K562 (cell line): Measurements from ENCODE around the gene PRKACB. TPM values are rescaled to one million over a fixed set of nuclear protein-coding genes. Genes with fewer than 3 reads are reported as not detected.

ENCODE experiments used
- ATAC-seq: fragments of 200-7000 bp; cut with Tn5 transposase; 3 replicates; pipeline ENCODE4 v1.9.1; 2020; ENCODE audit warnings: moderate library complexity
- BruUV-seq: library from RNA; stranded (reverse); fragments of 400-500 nt; replicated peaks from 2 replicates; lab custom pipeline; 2021; lab: Mats Ljungman, UMichigan
- CTCF ChIA-PET: fragments of 300-600 bp; formaldehyde crosslinking; extraction: SDS; loops from one replicate; lab custom pipeline; 2021; ENCODE audit warnings: low intra/inter-chr PET ratio; lab: Yijun Ruan, JAX
- POLR2A ChIA-PET: fragments of 300-600, 350-650 bp; sonication (Branson Sonifier 250); formaldehyde crosslinking; extraction: SDS; loops from one replicate; lab custom pipeline; 2021; ENCODE audit warnings: antibody characterized with exemption, inconsistent platforms; lab: Yijun Ruan, JAX
- DNase-seq, 4 experiments: peaks; one replicate each; pipeline versions ENCODE4 v3.0.0 to v3.0.0-alpha.2; 2011 to 2018; ENCODE audit warnings: low spot score in 3 of 4, mixed read lengths in 3 of 4; ENCODE audit errors: extremely low read depth in 1 of 4
- FAIRE-seq: peaks from 2 replicates; lab custom pipeline; 2011; peaks lifted over from hg19 to GRCh38; lab: Jason Lieb, UNC
- H2AFZ ChIP-seq: 2 replicates; pipeline ENCODE4 v1.6.0; 2011; ENCODE audit warnings: low read depth, low read length, control low read depth, inconsistent platforms
- H3K27ac ChIP-seq: fragments of 200-600 bp; 3 replicates; pipeline ENCODE4 v1.8.0; 2011; ENCODE audit warnings: low read depth, mild to moderate bottlenecking, control low read depth, inconsistent platforms, low read length, moderate library complexity, mixed read lengths; ENCODE audit errors: extremely low read depth
- H3K27me3 ChIP-seq, 2 experiments: fragments of 300-600 bp in 1 of 2; 2 replicates in 1 of 2; 3 replicates in 1 of 2; pipeline versions ENCODE4 v1.6.0 to v1.8.0; 2011; ENCODE audit warnings: inconsistent platforms in 2 of 2, low read length in 2 of 2, mild to moderate bottlenecking in 1 of 2, mixed read lengths in 1 of 2, moderate library complexity in 1 of 2; ENCODE audit not compliant: control insufficient read depth in 2 of 2, insufficient read depth in 2 of 2
- H3K36me3 ChIP-seq: fragments of 300-600 bp; 3 replicates; pipeline ENCODE4 v1.8.0; 2011; ENCODE audit warnings: mild to moderate bottlenecking, low read length, inconsistent platforms; ENCODE audit not compliant: control insufficient read depth, insufficient read depth
- H3K4me1 ChIP-seq, 2 experiments: fragments of 200-600 bp in 1 of 2; replicated peaks in 1 of 2; 2 replicates in 1 of 2; 3 replicates in 1 of 2; pipeline versions ENCODE4 v1.5.1 to v1.8.0; 2011; ENCODE audit warnings: inconsistent platforms in 2 of 2, low read length in 2 of 2, mild to moderate bottlenecking in 1 of 2, mixed read lengths in 1 of 2, moderate library complexity in 1 of 2; ENCODE audit not compliant: control insufficient read depth in 2 of 2, insufficient read depth in 2 of 2
- H3K4me2 ChIP-seq: 2 replicates; pipeline ENCODE4 v1.6.1; 2011; ENCODE audit warnings: low read length, control low read depth, inconsistent platforms, mixed read lengths; ENCODE audit not compliant: insufficient read depth
- H3K4me3 ChIP-seq: fragments of 200-600 bp; sonication (generic), shearing (Covaris generic); 2 replicates; pipeline ENCODE4 v1.5.1; 2016; ENCODE audit warnings: control low read depth, inconsistent platforms
- H3K79me2 ChIP-seq: fragments of 200-600 bp; 3 replicates; pipeline ENCODE4 v1.8.0; 2011; ENCODE audit warnings: low read length, inconsistent platforms; ENCODE audit not compliant: control insufficient read depth, insufficient read depth
- H3K9ac ChIP-seq, 2 experiments: 2 replicates each; pipeline versions ENCODE4 v1.6.0 to v1.6.1; 2011; ENCODE audit warnings: low read depth in 2 of 2, low read length in 2 of 2, control low read depth in 1 of 2, inconsistent platforms in 1 of 2, mild to moderate bottlenecking in 1 of 2, mixed read lengths in 1 of 2; ENCODE audit not compliant: insufficient read depth in 1 of 2
- H3K9me1 ChIP-seq: one replicate; pipeline ENCODE4 v1.6.0; 2011; ENCODE audit warnings: inconsistent platforms, mild to moderate bottlenecking, low read length, moderate library complexity; ENCODE audit not compliant: control insufficient read depth, insufficient read depth
- H3K9me3 ChIP-seq: replicated peaks from 2 replicates; pipeline ENCODE4 v1.5.1; 2011; ENCODE audit warnings: low read depth, low read length, inconsistent platforms; ENCODE audit not compliant: control insufficient read depth, insufficient read depth
- H4K20me1 ChIP-seq: replicated peaks from 2 replicates; pipeline ENCODE4 v1.6.1; 2011; ENCODE audit warnings: low read length, inconsistent platforms, mixed read lengths; ENCODE audit not compliant: control insufficient read depth, insufficient read depth
- CC2D1A ChIP-seq: fragments of 450-650 bp; IDR thresholded peaks from 2 replicates; pipeline ENCODE4 v1.6.1; 2017; ENCODE audit warnings: mild to moderate bottlenecking
- CEBPG ChIP-seq, 3 experiments: fragments of 200-800 bp in 1 of 3; sonication (Bioruptor generic) in 1 of 3; sonication (generic) in 1 of 3; formaldehyde crosslinking in 1 of 3; IDR thresholded peaks in 2 of 3; conservative IDR thresholded peaks in 1 of 3; 2 replicates each; pipeline versions ENCODE4 v1.6.1 to v1.8.0; 2016 to 2022; ENCODE audit warnings: missing compliant biosample characterization in 2 of 3, missing genetic modification characterization in 2 of 3, mild to moderate bottlenecking in 1 of 3, missing genetic modification reagents in 1 of 3
- CGGBP1 ChIP-seq: fragments of 250-450 bp; sonication (Bioruptor Pico); IDR thresholded peaks from 2 replicates; pipeline ENCODE4 v1.9.0; 2021; ENCODE audit warnings: mild to moderate bottlenecking
- FOSL1 ChIP-seq: fragments of 200-800 bp; sonication (Bioruptor generic); conservative IDR thresholded peaks from 2 replicates; pipeline ENCODE4 v1.6.1; 2016; ENCODE audit warnings: missing genetic modification characterization, missing compliant biosample characterization
- HNRNPL ChIP-seq: fragments of 200-400 bp; formaldehyde crosslinking; IDR thresholded peaks from 2 replicates; pipeline ENCODE4 v1.6.1; 2017; ENCODE audit warnings: low read depth, mild to moderate bottlenecking, low read length
- OTX1 ChIP-seq: fragments of 450-650 bp; formaldehyde crosslinking; IDR thresholded peaks from 2 replicates; pipeline ENCODE4 v1.4.0; 2022; ENCODE audit warnings: mild to moderate bottlenecking
- SMARCA4 ChIP-seq: fragments of 450-650 bp; IDR thresholded peaks from 2 replicates; pipeline ENCODE4 v1.6.1; 2016
- SREBF2 ChIP-seq: sonication (generic); formaldehyde crosslinking; IDR thresholded peaks from 2 replicates; pipeline ENCODE4 v1.4.0; 2020; ENCODE audit warnings: mild to moderate bottlenecking, missing genetic modification reagents
- SRSF3 ChIP-seq: fragments of 200-400 bp; formaldehyde crosslinking; IDR thresholded peaks from 2 replicates; pipeline ENCODE4 v1.6.1; 2016; ENCODE audit warnings: mild to moderate bottlenecking, low read length, moderate library complexity; ENCODE audit not compliant: insufficient read depth
- XRCC3 ChIP-seq: fragments of 450-650 bp; IDR thresholded peaks from 2 replicates; pipeline ENCODE4 v1.6.1; 2017; ENCODE audit warnings: mild to moderate bottlenecking, moderate library complexity
- ZNF263 ChIP-seq: sonication (generic); formaldehyde crosslinking; IDR thresholded peaks from 2 replicates; pipeline ENCODE4 v1.8.0; 2022; ENCODE audit warnings: mild to moderate bottlenecking, missing genetic modification reagents, borderline replicate concordance
- ZNF592 ChIP-seq: fragments of 450-650 bp; IDR thresholded peaks from 2 replicates; pipeline ENCODE4 v1.6.1; 2017; ENCODE audit warnings: antibody characterized with exemption, mild to moderate bottlenecking
- WGBS: fragments of 100-300 bp; shearing (Covaris generic); methylation state at CpG from one replicate; pipeline ENCODE4 v1.1.6; 2016; ENCODE audit warnings: low coverage, mixed read lengths; ENCODE audit not compliant: insufficient coverage; ENCODE audit errors: missing lambda C conversion rate; 5-methylcytosine and 5-hydroxymethylcytosine counted together
- in situ Hi-C: fragments of 300-500 bp; cut with MboI; formaldehyde crosslinking; loops from 4 replicates; pipeline ENCODE4 v1.15.0; 2018; ENCODE audit warnings: inconsistent platforms, mixed read lengths
- intact Hi-C: fragments of 100-400 bp; cut with micrococcal nuclease; formaldehyde crosslinking; loops from 2 replicates; pipeline ENCODE4 v1.14.2; 2022
- polyA plus RNA-seq, 8 experiments: library from polyadenylated mRNA; depleted of rRNA in 4 of 8; stranded (reverse) in 5 of 8; unstranded in 3 of 8; fragments of >200 nt; fragmentation: Nextera tagmentation in 2 of 8; fragmentation: Illumina TruSeq in 1 of 8; extraction: Ambion mirVana in 2 of 8; extraction: Trizol in 1 of 8; gene quantifications; 2 replicates each; pipeline versions ENCODE4 v1.2.1 to v1.2.3, GENCODE V29; 2011 to 2014; ENCODE audit warnings: inconsistent platforms in 1 of 8, missing spikeins in 1 of 8
- total RNA-seq, 7 experiments: library from RNA; depleted of rRNA in 6 of 7; stranded (reverse); fragments of >200 nt in 6 of 7; fragmentation: Illumina TruSeq in 2 of 7; extraction: Trizol in 2 of 7; gene quantifications; 2 replicates each; pipeline versions ENCODE4 v1.2.1 to v1.2.3, GENCODE V29; 2011 to 2021; ENCODE audit warnings: low replicate concordance in 1 of 7
- TF ChIP-seq, protein P1 (sequence below): fragments of 250-450 bp; sonication (Bioruptor Pico); IDR thresholded peaks from 2 replicates; pipeline ENCODE4 v1.8.0; 2022; ENCODE audit warnings: inconsistent platforms
- TF ChIP-seq, protein P2 (sequence below), 2 experiments: fragments of 450-650 bp in 1 of 2; sonication (generic) in 1 of 2; formaldehyde crosslinking in 1 of 2; IDR thresholded peaks in 1 of 2; conservative IDR thresholded peaks in 1 of 2; 2 replicates each; pipeline versions ENCODE4 v1.6.1 to v1.8.1; 2016 to 2023; ENCODE audit warnings: mild to moderate bottlenecking in 2 of 2, moderate library complexity in 2 of 2, inconsistent platforms in 1 of 2, missing genetic modification reagents in 1 of 2

PRKACB gene
- total and polyA plus RNA-seq, 9 of the 15 experiments (the other 6 are each of a cell fraction or from before 2014, with no cell fraction given): 1.1 to 5.2 (median 2.8) TPM

GRCh38 chr1:84283381-84283780 lies 139.3 kb downstream of the PRKACB start:
- no TSS peak for BruUV-seq
- Histone ChIP-seq H2AFZ (no peak overlapping the region), H3K4me2 (no peak overlapping the region), H3K4me1 (no peaks in the 10 kb centered on the region; a peak in 1 of 5 replicates), H3K9ac (no peak overlapping the region), H4K20me1 (no peaks in the 10 kb centered on the region), H3K27ac (no peak overlapping the region), H3K9me3 (no peaks in the 10 kb centered on the region), H3K27me3 (no peaks in the 10 kb centered on the region), H3K4me3 (no peak overlapping the region), H3K36me3 (no peaks in the 10 kb centered on the region), H3K79me2 (no peaks in the 10 kb centered on the region), H3K9me1 (no peaks in the 10 kb centered on the region)
- ChIA-PET POLR2A (no interaction called here), CTCF (no interaction called here)
- in situ Hi-C loops (no loop called here), intact Hi-C loops (no loop called here)
- no peak for DNase-seq
- 0% methylated on average over 1 of the region's 1 CpG for WGBS
- ATAC-seq: no peak
- FAIRE-seq: no peak
- TF ChIP-seq CEBPG (CRISPR knock-in tag; IDR thresholded peaks at IDR 0.05) (no peak), CEBPG (tag; conservative IDR thresholded peaks at IDR 0.05 in 1 of 2, IDR thresholded peaks at IDR 0.05 in 1 of 2) (peak; percentile 51 to 90), OTX1 (CRISPR knock-in tag) (0 out of 2 replicates have a peak, but pooled peaks have one; percentile 15), ZNF592 (no peak), SREBF2 (no peak), HNRNPL (no peak), SMARCA4 (peak; percentile 36; the same call in 1 of the 2 replicates), XRCC3 (no peak), CC2D1A (no peak), CGGBP1 (CRISPR knock-in tag) (no peak), ZNF263 (no peak), FOSL1 (tag) (0 out of 2 replicates have a peak, but pooled peaks have one; percentile 24), SRSF3 (no peak)
- TF ChIP-seq, protein P1, sequence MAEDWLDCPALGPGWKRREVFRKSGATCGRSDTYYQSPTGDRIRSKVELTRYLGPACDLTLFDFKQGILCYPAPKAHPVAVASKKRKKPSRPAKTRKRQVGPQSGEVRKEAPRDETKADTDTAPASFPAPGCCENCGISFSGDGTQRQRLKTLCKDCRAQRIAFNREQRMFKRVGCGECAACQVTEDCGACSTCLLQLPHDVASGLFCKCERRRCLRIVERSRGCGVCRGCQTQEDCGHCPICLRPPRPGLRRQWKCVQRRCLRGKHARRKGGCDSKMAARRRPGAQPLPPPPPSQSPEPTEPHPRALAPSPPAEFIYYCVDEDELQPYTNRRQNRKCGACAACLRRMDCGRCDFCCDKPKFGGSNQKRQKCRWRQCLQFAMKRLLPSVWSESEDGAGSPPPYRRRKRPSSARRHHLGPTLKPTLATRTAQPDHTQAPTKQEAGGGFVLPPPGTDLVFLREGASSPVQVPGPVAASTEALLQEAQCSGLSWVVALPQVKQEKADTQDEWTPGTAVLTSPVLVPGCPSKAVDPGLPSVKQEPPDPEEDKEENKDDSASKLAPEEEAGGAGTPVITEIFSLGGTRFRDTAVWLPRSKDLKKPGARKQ: no peak
- TF ChIP-seq, protein P2, sequence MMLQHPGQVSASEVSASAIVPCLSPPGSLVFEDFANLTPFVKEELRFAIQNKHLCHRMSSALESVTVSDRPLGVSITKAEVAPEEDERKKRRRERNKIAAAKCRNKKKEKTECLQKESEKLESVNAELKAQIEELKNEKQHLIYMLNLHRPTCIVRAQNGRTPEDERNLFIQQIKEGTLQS (IDR thresholded peaks at IDR 0.05): peak; percentile 62; the same call in 1 of the 2 replicates
- TF ChIP-seq, protein P2 (CRISPR knock-in tag; conservative IDR thresholded peaks at IDR 0.05): no peak
